KMS-11 (cell line): ENCODE results near the gene HOOK1.
"Not testable (repeated sequence)": the region's sequence is repeated elsewhere in the genome, so short reads cannot be mapped to it uniquely, and the experiment has no call there.

Source experiments
- H2AFZ ChIP-seq: fragments of 200-600 bp; sonication (generic); 2 replicates; pipeline ENCODE4 v1.6.1; 2016; ENCODE audit warnings: antibody characterized with exemption, mixed run types, low read depth
- H3K27ac ChIP-seq: fragments of 200-600 bp; sonication (generic); 2 replicates; pipeline ENCODE4 v1.6.1; 2016; ENCODE audit warnings: mild to moderate bottlenecking, mixed run types
- H3K27me3 ChIP-seq: fragments of 200-600 bp; sonication (generic); 2 replicates; pipeline ENCODE4 v1.6.1; 2017; ENCODE audit warnings: mild to moderate bottlenecking, low read depth, mixed run types, moderate library complexity; ENCODE audit not compliant: insufficient read depth
- H3K36me3 ChIP-seq: fragments of 200-600 bp; sonication (generic); 2 replicates; pipeline ENCODE4 v1.6.1; 2017; ENCODE audit warnings: mild to moderate bottlenecking, mixed run types; ENCODE audit not compliant: insufficient read depth
- H3K4me1 ChIP-seq: fragments of 200-600 bp; sonication (generic); 2 replicates; pipeline ENCODE4 v1.6.1; 2016; ENCODE audit warnings: mild to moderate bottlenecking, low read depth, mixed run types; ENCODE audit not compliant: poor library complexity, severe bottlenecking
- H3K4me2 ChIP-seq: fragments of 200-600 bp; sonication (generic); 2 replicates; pipeline ENCODE4 v1.7.0; 2016; ENCODE audit warnings: mild to moderate bottlenecking, mixed run types
- H3K4me3 ChIP-seq: fragments of 200-600 bp; sonication (generic); IDR thresholded peaks from 2 replicates; pipeline ENCODE4 v1.6.1; 2017; ENCODE audit warnings: low read depth, low read length, mixed read lengths; ENCODE audit not compliant: insufficient read depth
- H3K79me2 ChIP-seq: fragments of 200-600 bp; sonication (generic); 2 replicates; pipeline ENCODE4 v1.6.1; 2016; ENCODE audit warnings: low read depth, mixed run types; ENCODE audit not compliant: insufficient read depth
- H3K9ac ChIP-seq: fragments of 200-600 bp; sonication (generic); 2 replicates; pipeline ENCODE4 v1.6.1; 2016; ENCODE audit warnings: mild to moderate bottlenecking, mixed run types
- H4K20me1 ChIP-seq: fragments of 200-600 bp; sonication (generic); 2 replicates; pipeline ENCODE4 v1.6.1; 2016; ENCODE audit warnings: mild to moderate bottlenecking, mixed run types; ENCODE audit not compliant: insufficient read depth
- CTCF ChIP-seq: fragments of 200-600 bp; sonication (generic); conservative IDR thresholded peaks from 2 replicates; pipeline ENCODE4 v1.6.1; 2017; ENCODE audit warnings: low read depth, mild to moderate bottlenecking, antibody characterized with exemption, low read length, moderate library complexity, mixed read lengths

HOOK1 gene

DNA sequence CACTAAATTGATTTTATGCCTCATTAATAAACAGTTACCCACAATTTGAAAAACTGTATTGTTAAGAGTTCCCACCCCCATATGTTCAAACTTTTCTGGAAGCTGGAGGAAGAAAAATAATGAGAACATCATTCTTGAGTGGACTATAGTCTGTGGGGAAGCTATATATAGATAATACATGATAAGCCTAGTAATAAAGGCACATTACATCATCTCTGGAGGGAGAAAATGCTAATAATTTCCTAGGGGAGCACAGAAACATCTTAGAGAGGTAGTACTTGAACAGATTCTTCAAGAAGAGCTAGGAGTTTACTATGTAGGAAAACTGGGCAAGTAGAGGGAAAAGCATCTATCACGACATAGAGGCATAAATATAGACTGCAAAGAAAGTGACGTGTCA, 92.2 kb downstream of the HOOK1 start:
- no peaks in the 10 kb centered on the region for H3K27me3 ChIP-seq
- H2AFZ ChIP-seq, result no peak overlapping the region
- H3K27ac ChIP-seq, result no peak overlapping the region
- peaks cover 10% of the 10 kb centered on the region for H3K4me1 ChIP-seq
- H3K36me3 ChIP-seq, result no peaks in the 10 kb centered on the region
- no peak overlapping the region for H3K4me3 ChIP-seq
- no peaks in the 10 kb centered on the region for H4K20me1 ChIP-seq
- no peak for TF ChIP-seq CTCF
- no peak overlapping the region for H3K4me2 ChIP-seq
- H3K79me2 ChIP-seq, result no peaks in the 10 kb centered on the region
- no peak overlapping the region for H3K9ac ChIP-seq

- Histone ChIP-seq H2AFZ (no peak overlapping the region), H3K4me2 (no peak overlapping the region), H3K36me3 (no peaks in the 10 kb centered on the region), H3K4me1 (peaks cover 7% of the 10 kb centered on the region), H3K27ac (no peak overlapping the region), H3K79me2 (no peaks in the 10 kb centered on the region), H3K9ac (no peak overlapping the region), H3K4me3 (no peak overlapping the region), H4K20me1 (no peaks in the 10 kb centered on the region), H3K27me3 (no peaks in the 10 kb centered on the region)
- no peak for TF ChIP-seq CTCF
Observed at GRCh38 chr1:59908084-59908483, 93.3 kb downstream of the HOOK1 start.

DNA sequence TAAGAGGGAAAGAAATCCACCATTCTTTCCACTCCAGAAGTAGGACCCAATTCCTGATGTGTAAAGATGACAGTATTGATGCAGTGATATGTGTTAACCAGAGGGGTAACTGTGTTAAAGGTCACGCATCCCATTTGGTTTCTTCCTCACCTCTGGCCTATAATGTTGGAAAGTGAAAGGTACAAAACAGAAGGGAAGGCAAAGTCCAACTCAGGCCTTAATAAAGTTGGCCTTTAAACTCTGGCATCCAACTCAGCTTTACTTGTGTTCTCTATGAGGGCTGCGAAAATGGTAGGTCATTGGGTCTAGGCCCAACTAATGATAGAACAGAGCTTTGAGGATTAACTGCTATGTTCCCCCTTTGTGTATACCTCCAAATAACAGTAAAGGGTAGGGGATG, 93.9 kb downstream of the HOOK1 start:
- no peak for TF ChIP-seq CTCF
- Histone ChIP-seq H3K9ac (no peak overlapping the region), H3K4me1 (peaks cover 2% of the 10 kb centered on the region), H3K4me3 (no peak overlapping the region), H3K36me3 (no peaks in the 10 kb centered on the region), H3K27ac (no peak overlapping the region), H2AFZ (no peak overlapping the region), H3K4me2 (no peak overlapping the region), H3K27me3 (no peaks in the 10 kb centered on the region), H3K79me2 (no peaks in the 10 kb centered on the region), H4K20me1 (no peaks in the 10 kb centered on the region)

DNA sequence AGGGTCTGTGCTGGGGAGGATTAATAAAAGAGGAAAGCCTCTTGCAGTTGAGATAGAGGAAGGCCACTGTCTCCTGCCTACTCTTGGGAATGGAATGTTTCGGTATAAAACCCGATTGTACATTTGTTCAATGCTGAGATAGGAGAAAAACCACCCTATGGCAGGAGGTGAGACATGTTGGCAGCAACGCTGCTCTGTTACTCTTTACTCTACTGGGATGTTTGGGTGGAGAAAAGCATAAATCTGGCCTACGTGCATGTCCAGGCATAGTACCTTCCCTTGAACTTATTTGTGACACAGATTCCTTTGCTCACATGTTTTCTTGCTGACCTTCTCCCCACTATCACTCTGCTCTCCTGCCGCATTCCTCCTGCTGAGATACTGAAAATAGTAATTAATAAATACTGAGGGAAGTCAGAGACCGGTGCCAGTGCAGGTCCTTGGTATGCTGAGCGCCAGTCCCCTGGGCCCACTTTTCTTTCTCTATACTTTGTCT, 100.1 kb downstream of the HOOK1 start:
- not testable (repeated sequence) for H3K4me1 ChIP-seq, H4K20me1 ChIP-seq, H2AFZ ChIP-seq, H3K27me3 ChIP-seq, H3K79me2 ChIP-seq, H3K4me3 ChIP-seq, H3K27ac ChIP-seq, H3K36me3 ChIP-seq, H3K4me2 ChIP-seq, H3K9ac ChIP-seq

DNA sequence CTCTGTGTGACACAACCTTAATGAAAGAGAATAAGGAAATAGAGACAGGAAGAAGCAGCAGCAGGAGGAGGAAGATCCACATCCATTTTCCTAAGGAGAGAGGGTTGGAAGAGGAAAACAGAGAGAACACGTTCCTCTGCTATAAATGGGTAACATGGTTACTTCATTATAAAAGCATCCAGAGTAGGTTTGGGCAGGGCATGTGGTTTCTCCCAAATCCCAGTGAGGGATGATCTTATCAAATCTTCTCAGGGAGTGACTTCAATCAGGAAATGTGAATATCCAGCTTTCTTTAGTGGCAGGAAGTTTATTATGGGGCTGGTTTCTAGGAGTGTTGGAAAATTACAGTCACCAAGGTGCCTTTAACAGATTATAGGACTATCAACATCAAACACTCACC, 100.8 kb downstream of the HOOK1 start:
- TF ChIP-seq CTCF, result no peak
- Histone ChIP-seq H3K36me3 (no peaks in the 10 kb centered on the region), H3K27me3 (no peaks in the 10 kb centered on the region), H3K9ac (no peak overlapping the region), H3K4me1 (no peaks in the 10 kb centered on the region), H3K4me2 (no peak overlapping the region), H4K20me1 (no peaks in the 10 kb centered on the region), H3K27ac (no peak overlapping the region), H3K79me2 (no peaks in the 10 kb centered on the region), H3K4me3 (no peak overlapping the region), H2AFZ (no peak overlapping the region)
